ENCODE measurements around the gene C17orf67. TPM values are rescaled to one million over a fixed set of nuclear protein-coding genes. Genes with fewer than 3 reads are reported as not detected.

The C17orf67 gene
- total and polyA plus RNA-seq, 2 of the 8 experiments (the other 6 are each of a cell fraction or from before 2014, with no cell fraction given), result 0.67 to 2.2 TPM

- no peaks in the 10 kb centered on the region for H3K9me3 ChIP-seq (ENCODE audit: insufficient read depth in 2 of 2, low read depth in 1 of 2, low read length in 1 of 2)
- POLR2A ChIA-PET (ENCODE audit: partially characterized antibody), result interaction anchor here (0.9 to 1.3 kb wide), 2 partner anchors 16 to 33 kb away, joined by 3 read pairs; no protein-coding TSS in a partner anchor
- H2BK5ac ChIP-seq (ENCODE audit: low read depth, low read length), result no peak overlapping the region
- no peak overlapping the region for H3K4me2 ChIP-seq (ENCODE audit: insufficient read depth in 1 of 2, low read depth in 2 of 2, low read length in 2 of 2)
- no peak overlapping the region for H2BK120ac ChIP-seq (replicated peaks; ENCODE audit: low read depth, low read length)
- H2BK20ac ChIP-seq (ENCODE audit: low read length), result no peak overlapping the region
- H2AK5ac ChIP-seq (ENCODE audit: low read depth, low read length), result no peak overlapping the region
- CTCF ChIA-PET (ENCODE audit: partially characterized antibody), result interaction anchor here (0.6 to 1.6 kb wide), 6 partner anchors 7 to 71 kb away, joined by 3 to 5 read pairs (median 4); no protein-coding TSS in a partner anchor
- 78% methylated on average over 2 of the region's 2 CpGs; no CpG with 5 or more reads in 1 of the 2 experiments for WGBS, 2 experiments (ENCODE audit: extremely low coverage in 1 of 2, insufficient coverage in 1 of 2, insufficient read length in 1 of 2, insufficient replicate concordance in 2 of 2, low coverage in 1 of 2, low lambda C conversion rate in 2 of 2, missing lambda C conversion rate in 1 of 2)
- H3K23ac ChIP-seq (ENCODE audit: insufficient read length), result no peak overlapping the region
- H2AFZ ChIP-seq (ENCODE audit: low read length), result no peak overlapping the region
- no peak overlapping the region for H3K9ac ChIP-seq (replicated peaks in 1 of 4; ENCODE audit: extremely low read depth in 1 of 4, low read depth in 3 of 4, low read length in 3 of 4)
- no peaks in the 10 kb centered on the region for H3K79me1 ChIP-seq (ENCODE audit: low read depth, low read length)
- no peaks in the 10 kb centered on the region for H3K27me3 ChIP-seq (replicated peaks in 1 of 4; ENCODE audit: control insufficient read depth in 3 of 4, extremely low read depth in 1 of 4, insufficient read depth in 3 of 4, low read length in 3 of 4)
- no peak overlapping the region for H4K8ac ChIP-seq (ENCODE audit: extremely low read depth, insufficient read depth, low read length)
- no peak overlapping the region for H2BK15ac ChIP-seq (ENCODE audit: low read length)
- no peak overlapping the region for H3K27ac ChIP-seq (ENCODE audit: low read depth, low read length)
- H4K91ac ChIP-seq (replicated peaks; ENCODE audit: insufficient read length, low read length), result no peak overlapping the region
- no peak overlapping the region for H4K5ac ChIP-seq (ENCODE audit: insufficient read length, low read depth, low read length)
- H3K4me1 ChIP-seq (replicated peaks in 1 of 4; ENCODE audit: control insufficient read depth in 3 of 4, insufficient read depth in 4 of 4, low read length in 3 of 4), result peaks cover 0 to 2% (median 0%) of the 10 kb centered on the region in 4 experiments; a peak in 1 of 7 replicates
- H3K36me3 ChIP-seq (ENCODE audit: control insufficient read depth in 2 of 4, insufficient read depth in 4 of 4, low read length in 3 of 4), result no peaks in the 10 kb centered on the region; a peak in 2 of 8 replicates
- H3K4ac ChIP-seq (replicated peaks; ENCODE audit: insufficient read length, low read depth, low read length), result no peak overlapping the region
- DNase-seq (ENCODE audit: low read depth in 1 of 2, low spot score in 2 of 2) (no peak), FAIRE-seq (no peak)
- no peaks in the 10 kb centered on the region for H3K79me2 ChIP-seq (ENCODE audit: control insufficient read depth in 1 of 2, insufficient read depth in 2 of 2, low read length in 2 of 2)
- no peak overlapping the region for H3K56ac ChIP-seq (replicated peaks; ENCODE audit: insufficient read length, low read depth, low read length)
- no peak overlapping the region for H3K4me3 ChIP-seq (ENCODE audit: extremely low read depth in 1 of 4, insufficient read depth in 2 of 4, low read depth in 3 of 4, low read length in 4 of 4)
- H3K18ac ChIP-seq (ENCODE audit: extremely low read depth, low read length), result no peak overlapping the region
- H4K20me1 ChIP-seq (replicated peaks in 1 of 2; ENCODE audit: control insufficient read depth in 1 of 2, insufficient read depth in 2 of 2, low read length in 2 of 2), result no peaks in the 10 kb centered on the region
- H3K14ac ChIP-seq (ENCODE audit: insufficient read length), result no peak overlapping the region
- no peaks in the 10 kb centered on the region for H3K23me2 ChIP-seq (ENCODE audit: low read depth, low read length)
- no peak overlapping the region for H2BK12ac ChIP-seq (ENCODE audit: low read depth, low read length)
- TF ChIP-seq ZNF274 (IDR thresholded peaks at IDR 0.05; ENCODE audit: borderline replicate concordance, extremely low read depth, low read length), result no peak
- TF ChIP-seq TAF1 (IDR thresholded peaks at IDR 0.05; ENCODE audit: low read depth, low read length), result no peak
- no peak for TF ChIP-seq SP1 (IDR thresholded peaks at IDR 0.05; ENCODE audit: low read depth, low read length)
- TF ChIP-seq BCL11A (IDR thresholded peaks at IDR 0.05; ENCODE audit: low read depth in 2 of 2, low read length in 2 of 2), result no peak
- TF ChIP-seq EP300 (IDR thresholded peaks at IDR 0.05; ENCODE audit: borderline replicate concordance in 1 of 2, low read depth in 2 of 2, low read length in 2 of 2), result no peak
- no peak for TF ChIP-seq CTCF (IDR thresholded peaks at IDR 0.05; ENCODE audit: control extremely low read depth in 1 of 3, insufficient read depth in 1 of 3, low read depth in 1 of 3, low read length in 3 of 3)
- TF ChIP-seq GTF2F1 (IDR thresholded peaks at IDR 0.05; ENCODE audit: borderline replicate concordance, low read depth, low read length), result no peak
- no peak for TF ChIP-seq RFX5 (IDR thresholded peaks at IDR 0.05; ENCODE audit: borderline replicate concordance, low read depth, low read length)
- TF ChIP-seq POLR2AphosphoS5 (IDR thresholded peaks at IDR 0.05; ENCODE audit: low read depth, low read length), result no peak
- TF ChIP-seq SP4 (IDR thresholded peaks at IDR 0.05; ENCODE audit: low read length), result no peak
- no peak for TF ChIP-seq RBBP5 (IDR thresholded peaks at IDR 0.05; ENCODE audit: borderline replicate concordance, low read depth, low read length)
- TF ChIP-seq ASH2L (IDR thresholded peaks at IDR 0.05; ENCODE audit: low read length), result no peak
These were observed 34.2 kb upstream of the C17orf67 start for GRCh38 chr17:56867948-56868376.

All from H1 (cell line).